H1 (cell line): ENCODE results near the gene KLF13. TPM values are rescaled to one million over a fixed set of nuclear protein-coding genes. Genes with fewer than 3 reads are reported as not detected.

ENCODE experiments used
- CTCF ChIA-PET: fragments of 300-600 bp; sonication (Branson Sonifier 250); formaldehyde crosslinking; loops from one replicate; lab custom pipeline; 2021; ENCODE audit not compliant: partially characterized antibody; lab: Charles Lee
- POLR2A ChIA-PET: fragments of 300-600 bp; sonication (Branson Sonifier 250); formaldehyde crosslinking; loops from one replicate; lab custom pipeline; 2021; ENCODE audit warnings: inconsistent platforms; ENCODE audit not compliant: partially characterized antibody; lab: Charles Lee
- DNase-seq, 2 experiments: peaks; one replicate each; pipeline versions ENCODE4 v3.0.0 to v3.0.0-alpha.2; 2010 to 2022; ENCODE audit warnings: low spot score in 2 of 2, low read depth in 1 of 2, mixed read lengths in 1 of 2
- FAIRE-seq: peaks from 2 replicates; lab custom pipeline; 2011; peaks lifted over from hg19 to GRCh38; lab: Jason Lieb, UNC
- H2AFZ ChIP-seq: 2 replicates; pipeline ENCODE4 v1.8.1; 2012; ENCODE audit warnings: low read length, inconsistent platforms
- H2AK5ac ChIP-seq: 2 replicates; pipeline ENCODE4 v1.6.1; 2013; ENCODE audit warnings: low read depth, low read length
- H2BK120ac ChIP-seq: replicated peaks from 2 replicates; pipeline ENCODE3; 2013; ENCODE audit warnings: low read depth, low read length, inconsistent platforms
- H2BK12ac ChIP-seq: 2 replicates; pipeline ENCODE4 v1.6.1; 2013; ENCODE audit warnings: low read depth, low read length
- H2BK15ac ChIP-seq: 2 replicates; pipeline ENCODE4 v1.6.1; 2013; ENCODE audit warnings: low read length
- H2BK20ac ChIP-seq: 2 replicates; pipeline ENCODE4 v1.6.1; 2013; ENCODE audit warnings: low read length
- H2BK5ac ChIP-seq: 2 replicates; pipeline ENCODE4 v1.6.1; 2013; ENCODE audit warnings: low read depth, low read length
- H3K14ac ChIP-seq: 2 replicates; pipeline ENCODE4 v1.6.1; 2013; ENCODE audit warnings: inconsistent platforms; ENCODE audit not compliant: insufficient read length
- H3K18ac ChIP-seq: 2 replicates; pipeline ENCODE4 v1.6.1; 2013; ENCODE audit warnings: low read length; ENCODE audit errors: extremely low read depth
- H3K23ac ChIP-seq: 2 replicates; pipeline ENCODE4 v1.6.1; 2013; ENCODE audit warnings: inconsistent platforms; ENCODE audit not compliant: insufficient read length
- H3K23me2 ChIP-seq: 2 replicates; pipeline ENCODE4 v1.6.1; 2013; ENCODE audit warnings: low read depth, low read length
- H3K27ac ChIP-seq: 2 replicates; pipeline ENCODE4 v1.6.1; 2011; ENCODE audit warnings: low read depth, low read length, inconsistent platforms
- H3K27me3 ChIP-seq, 4 experiments: replicated peaks in 1 of 4; 1 replicate in 1 of 4; 2 replicates in 3 of 4; pipeline versions ENCODE4 v1.6.1 to v1.8.1; 2011 to 2013; ENCODE audit warnings: low read length in 3 of 4, mild to moderate bottlenecking in 3 of 4, inconsistent platforms in 2 of 4, mixed read lengths in 2 of 4, moderate library complexity in 1 of 4; ENCODE audit not compliant: control insufficient read depth in 3 of 4, insufficient read depth in 3 of 4; ENCODE audit errors: extremely low read depth in 1 of 4
- H3K36me3 ChIP-seq, 4 experiments: 2 replicates each; pipeline versions ENCODE4 v1.6.1 to v1.8.1; 2011 to 2013; ENCODE audit warnings: mild to moderate bottlenecking in 4 of 4, low read length in 3 of 4, moderate library complexity in 2 of 4, control low read depth in 1 of 4, inconsistent platforms in 1 of 4; ENCODE audit not compliant: insufficient read depth in 4 of 4, control insufficient read depth in 2 of 4
- H3K4ac ChIP-seq: replicated peaks from 2 replicates; pipeline ENCODE3; 2013; ENCODE audit warnings: low read length, low read depth, mixed read lengths, inconsistent platforms; ENCODE audit not compliant: insufficient read length
- H3K4me1 ChIP-seq, 4 experiments: replicated peaks in 1 of 4; 1 replicate in 1 of 4; 2 replicates in 3 of 4; pipeline versions ENCODE4 v1.6.1 to v1.8.1; 2011 to 2013; ENCODE audit warnings: low read length in 3 of 4, inconsistent platforms in 2 of 4, mixed read lengths in 1 of 4; ENCODE audit not compliant: insufficient read depth in 4 of 4, control insufficient read depth in 3 of 4
- H3K4me2 ChIP-seq, 2 experiments: 2 replicates each; pipeline versions ENCODE4 v1.6.1 to v1.8.1; 2011 to 2013; ENCODE audit warnings: low read depth in 2 of 2, low read length in 2 of 2, control low read depth in 1 of 2, inconsistent platforms in 1 of 2, mild to moderate bottlenecking in 1 of 2; ENCODE audit not compliant: insufficient read depth in 1 of 2
- H3K4me3 ChIP-seq, 4 experiments: fragments of 200-600, 300-600 bp in 1 of 4; sonication (generic), shearing (Covaris generic), sonication (Bioruptor Twin) in 1 of 4; 2 replicates each; pipeline versions ENCODE4 v1.5.1 to v1.8.1; 2011 to 2016; ENCODE audit warnings: low read length in 4 of 4, low read depth in 3 of 4, control low read depth in 2 of 4, inconsistent platforms in 2 of 4, mild to moderate bottlenecking in 2 of 4, mixed read lengths in 1 of 4, moderate library complexity in 1 of 4; ENCODE audit not compliant: insufficient read depth in 2 of 4; ENCODE audit errors: extremely low read depth in 1 of 4
- H3K56ac ChIP-seq: replicated peaks from 2 replicates; pipeline ENCODE3; 2013; ENCODE audit warnings: low read depth, mild to moderate bottlenecking, mixed read lengths, low read length, inconsistent platforms; ENCODE audit not compliant: insufficient read length
- H3K79me1 ChIP-seq: 2 replicates; pipeline ENCODE4 v1.6.1; 2013; ENCODE audit warnings: low read depth, low read length, control low read depth
- H3K79me2 ChIP-seq, 2 experiments: 2 replicates each; pipeline versions ENCODE4 v1.6.1 to v1.8.1; 2012 to 2013; ENCODE audit warnings: low read length in 2 of 2, mild to moderate bottlenecking in 2 of 2, inconsistent platforms in 1 of 2; ENCODE audit not compliant: insufficient read depth in 2 of 2, control insufficient read depth in 1 of 2
- H3K9ac ChIP-seq, 4 experiments: replicated peaks in 1 of 4; 1 replicate in 1 of 4; 2 replicates in 3 of 4; pipeline versions ENCODE4 v1.6.1 to v1.8.1; 2011 to 2013; ENCODE audit warnings: low read depth in 3 of 4, low read length in 3 of 4, control low read depth in 2 of 4, mild to moderate bottlenecking in 2 of 4, moderate library complexity in 2 of 4, inconsistent platforms in 1 of 4; ENCODE audit errors: extremely low read depth in 1 of 4
- H3K9me3 ChIP-seq, 2 experiments: 2 replicates each; pipeline versions ENCODE4 v1.6.1 to v1.8.1; 2012 to 2013; ENCODE audit warnings: mild to moderate bottlenecking in 2 of 2, moderate library complexity in 2 of 2, control low read depth in 1 of 2, inconsistent platforms in 1 of 2, low read depth in 1 of 2, low read length in 1 of 2, mixed read lengths in 1 of 2; ENCODE audit not compliant: insufficient read depth in 2 of 2
- H4K20me1 ChIP-seq, 2 experiments: replicated peaks in 1 of 2; 2 replicates each; pipeline versions ENCODE3 to v1.8.1; 2011 to 2013; ENCODE audit warnings: inconsistent platforms in 2 of 2, low read length in 2 of 2, mild to moderate bottlenecking in 1 of 2; ENCODE audit not compliant: insufficient read depth in 2 of 2, control insufficient read depth in 1 of 2
- H4K5ac ChIP-seq: 2 replicates; pipeline ENCODE4 v1.6.1; 2013; ENCODE audit warnings: low read length, low read depth, mixed read lengths, inconsistent platforms; ENCODE audit not compliant: insufficient read length
- H4K8ac ChIP-seq: 2 replicates; pipeline ENCODE4 v1.8.0; 2013; ENCODE audit warnings: mild to moderate bottlenecking, moderate library complexity, low read length, inconsistent platforms; ENCODE audit not compliant: insufficient read depth; ENCODE audit errors: extremely low read depth
- H4K91ac ChIP-seq: replicated peaks from 2 replicates; pipeline ENCODE3; 2013; ENCODE audit warnings: low read length, mixed read lengths, inconsistent platforms; ENCODE audit not compliant: insufficient read length
- ASH2L ChIP-seq: fragments of 200-600, 300-600 bp; sonication (generic); IDR thresholded peaks from one replicate; pipeline ENCODE4 v1.7.1; 2017; ENCODE audit warnings: low read length
- BCL11A ChIP-seq, 2 experiments: IDR thresholded peaks; one replicate each; pipeline ENCODE4 v1.6.1; 2011; ENCODE audit warnings: low read depth in 2 of 2, low read length in 2 of 2, mild to moderate bottlenecking in 2 of 2
- CBX5 ChIP-seq: fragments of 300-800, 300-1000 bp; sonication (generic); IDR thresholded peaks from 2 replicates; pipeline ENCODE4 v1.7.1; 2016; ENCODE audit warnings: antibody characterized with exemption, low read length, low read depth
- CEBPB ChIP-seq: IDR thresholded peaks from 2 replicates; pipeline ENCODE4 v1.6.1; 2012; ENCODE audit warnings: low read depth, low read length
- CREB1 ChIP-seq: IDR thresholded peaks from 2 replicates; pipeline ENCODE4 v1.6.1; 2012; ENCODE audit warnings: inconsistent platforms
- EP300 ChIP-seq, 2 experiments: IDR thresholded peaks; 1 replicate in 1 of 2; 2 replicates in 1 of 2; pipeline ENCODE4 v1.6.1; 2011 to 2012; ENCODE audit warnings: low read depth in 2 of 2, low read length in 2 of 2, mild to moderate bottlenecking in 2 of 2, borderline replicate concordance in 1 of 2, inconsistent platforms in 1 of 2, moderate library complexity in 1 of 2
- HDAC6 ChIP-seq: IDR thresholded peaks from one replicate; pipeline ENCODE4 v1.7.1; 2012; ENCODE audit warnings: low read depth, mild to moderate bottlenecking, inconsistent platforms, low read length, moderate library complexity
- NRF1 ChIP-seq: IDR thresholded peaks from 2 replicates; pipeline ENCODE4 v1.6.1; 2011; ENCODE audit warnings: mild to moderate bottlenecking, low read depth, low read length, improper control_type of control experiment
- POLR2A ChIP-seq, 2 experiments: IDR thresholded peaks; 1 replicate in 1 of 2; 2 replicates in 1 of 2; pipeline ENCODE4 v1.6.1; 2011; ENCODE audit warnings: low read depth in 2 of 2, low read length in 2 of 2, mild to moderate bottlenecking in 2 of 2; ENCODE audit errors: control extremely low read depth in 1 of 2
- RNF2 ChIP-seq: fragments of 200-900, 300-1000 bp; sonication (generic); IDR thresholded peaks from 2 replicates; pipeline ENCODE4 v1.7.1; 2016; ENCODE audit warnings: borderline replicate concordance, low read depth, mild to moderate bottlenecking, antibody characterized with exemption, low read length; ENCODE audit not compliant: poor library complexity, severe bottlenecking; ENCODE audit errors: missing control alignments
- SAP30 ChIP-seq: fragments of 300-600 bp; sonication (generic); IDR thresholded peaks from 2 replicates; pipeline ENCODE4 v1.7.1; 2012; ENCODE audit warnings: low read length, moderate library complexity, mild to moderate bottlenecking, inconsistent platforms; ENCODE audit not compliant: insufficient read depth, insufficient replicate concordance
- SRF ChIP-seq: IDR thresholded peaks from 2 replicates; pipeline ENCODE4 v1.6.1; 2011; ENCODE audit warnings: mild to moderate bottlenecking, low read depth, low read length, moderate library complexity
- YY1 ChIP-seq: IDR thresholded peaks from 2 replicates; pipeline ENCODE4 v1.6.1; 2011; ENCODE audit warnings: low read depth, mild to moderate bottlenecking, low read length
- WGBS, 2 experiments: shearing (Covaris generic) in 1 of 2; methylation state at CpG; one replicate each; pipeline versions ENCODE4 v1.1.6 to v1.1.7; 2013 to 2015; ENCODE audit warnings: low lambda C conversion rate in 2 of 2, mixed read lengths in 2 of 2, inconsistent platforms in 1 of 2, low coverage in 1 of 2, missing lambda C conversion rate in 1 of 2; ENCODE audit not compliant: insufficient replicate concordance in 2 of 2, insufficient coverage in 1 of 2, insufficient read length in 1 of 2; ENCODE audit errors: extremely low coverage in 1 of 2, missing lambda C conversion rate in 1 of 2; 5-methylcytosine and 5-hydroxymethylcytosine counted together
- polyA plus RNA-seq, 7 experiments: library from polyadenylated mRNA; depleted of rRNA in 3 of 7; stranded (reverse) in 5 of 7; unstranded in 2 of 7; fragments of >200 nt in 5 of 7; fragments of 200-250 nt in 2 of 7; gene quantifications; 1 replicate in 5 of 7; 2 replicates in 1 of 7; 4 replicates in 1 of 7; pipeline versions ENCODE4 v1.2.1 to v1.2.3, GENCODE V29; 2011 to 2013; ENCODE audit warnings: missing spikeins in 2 of 7, mixed read lengths in 2 of 7
- total RNA-seq: library from RNA; stranded (reverse); fragmentation: NEBNext Ultra II Directional; extraction: Animal tissue kit (Norgen Biotek cat#: 25700); gene quantifications from 2 replicates; pipeline ENCODE4 v1.2.1, GENCODE V29; 2021

Gene KLF13
- total and polyA plus RNA-seq, 2 of the 8 experiments (the other 6 are each of a cell fraction or from before 2014, with no cell fraction given): 18.3 to 33.4 TPM

GRCh38 chr15:31415201-31415600 lies 88.6 kb downstream of the KLF13 start:
- no peaks in the 10 kb centered on the region for H3K27me3 ChIP-seq
- H2BK15ac ChIP-seq: no peak overlapping the region
- no peak overlapping the region for H2BK5ac ChIP-seq
- no peaks in the 10 kb centered on the region for H3K79me1 ChIP-seq
- H3K79me2 ChIP-seq: no peaks in the 10 kb centered on the region
- H3K9ac ChIP-seq: no peak overlapping the region
- peaks cover 2 to 3% of the 10 kb centered on the region in 2 experiments; a peak in 2 of 4 replicates for H3K9me3 ChIP-seq
- H3K4me1 ChIP-seq: no peaks in the 10 kb centered on the region
- no peak overlapping the region for H3K4me3 ChIP-seq
- no peak overlapping the region for H2AK5ac ChIP-seq
- ChIA-PET CTCF (interaction anchor here (1.2 to 2.2 kb wide), 2 partner anchors 20 to 68 kb away, joined by 3 to 6 read pairs; no protein-coding TSS in a partner anchor), POLR2A (no interaction called here)
- no peak overlapping the region for H3K14ac ChIP-seq
- H3K27ac ChIP-seq: no peak overlapping the region
- peaks cover 2% of the 10 kb centered on the region; the same call in 1 of the 2 replicates for H3K23me2 ChIP-seq
- no peak overlapping the region for H2BK20ac ChIP-seq
- no peaks in the 10 kb centered on the region; a peak in 1 of 8 replicates for H3K36me3 ChIP-seq
- TF ChIP-seq NRF1 (no peak), YY1 (no peak), SAP30 (no peak), BCL11A (IDR thresholded peaks at IDR 0.05; ENCODE audit: low read depth in 2 of 2, low read length in 2 of 2) (no peak), CBX5 (no peak), RNF2 (no peak), EP300 (IDR thresholded peaks at IDR 0.05; ENCODE audit: borderline replicate concordance in 1 of 2, low read depth in 2 of 2, low read length in 2 of 2) (no peak), ASH2L (no peak), CEBPB (no peak), CREB1 (no peak), SRF (no peak), POLR2A (IDR thresholded peaks at IDR 0.05; ENCODE audit: control extremely low read depth in 1 of 2, low read depth in 2 of 2, low read length in 2 of 2) (no peak), HDAC6 (no peak)
- DNase-seq: no peak
- no peak overlapping the region for H3K23ac ChIP-seq
- H3K4ac ChIP-seq: no peak overlapping the region
- whole genome bisulfite sequencing, 2 experiments: 67% methylated on average over 1 of the region's 1 CpG; no CpG with 5 or more reads in 1 of the 2 experiments
- no peak overlapping the region for H4K5ac ChIP-seq
- FAIRE-seq: no peak
- no peak overlapping the region for H3K56ac ChIP-seq
- no peak overlapping the region for H2AFZ ChIP-seq
- H2BK12ac ChIP-seq: no peak overlapping the region
- H2BK120ac ChIP-seq: no peak overlapping the region
- no peak overlapping the region for H3K4me2 ChIP-seq
- no peak overlapping the region for H3K18ac ChIP-seq
- H4K20me1 ChIP-seq: no peaks in the 10 kb centered on the region
- H4K91ac ChIP-seq: no peak overlapping the region
- no peak overlapping the region for H4K8ac ChIP-seq
